ENCODE measurements around the gene PGK1. TPM values are rescaled to one million over a fixed set of nuclear protein-coding genes. Genes with fewer than 3 reads are reported as not detected.

The PGK1 gene
- total and polyA plus RNA-seq, 4 donors = 70.3 to 172 (median 144) TPM

DNA sequence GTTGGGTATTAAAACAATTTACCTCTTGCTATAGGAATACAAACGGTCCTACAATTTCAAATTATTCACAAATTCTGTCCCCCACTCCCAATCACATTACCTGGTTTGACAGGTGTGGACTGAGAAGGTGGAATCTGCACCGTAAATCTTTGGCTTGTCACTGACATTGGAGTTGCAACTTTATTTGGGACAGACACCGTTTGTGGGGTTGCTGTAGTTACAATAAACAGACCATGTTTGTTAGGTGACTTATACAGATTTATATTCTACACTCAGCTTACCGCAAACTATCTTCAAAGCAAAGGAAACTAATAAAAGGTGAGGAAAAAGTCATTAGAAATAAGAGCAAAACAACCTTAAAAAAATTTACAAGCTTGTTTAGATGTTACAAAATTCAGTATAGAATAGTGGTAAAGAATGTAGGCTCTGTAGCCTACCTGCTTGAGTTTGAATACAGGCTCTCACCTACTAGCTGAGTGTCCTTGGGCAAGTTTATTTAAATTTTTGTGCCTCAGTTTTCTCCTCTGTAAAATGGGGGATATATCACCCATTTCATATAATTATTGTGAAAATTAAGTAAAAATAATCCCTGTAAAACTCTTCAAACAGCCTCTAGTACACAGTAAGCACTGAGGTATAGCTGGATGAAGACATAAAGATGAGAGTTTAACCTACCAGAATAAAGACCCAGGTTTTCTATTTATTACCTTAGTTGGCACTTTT, 29.4 kb downstream of the PGK1 start:
- 82% methylated on average over 4 of the region's 4 CpGs for WGBS
- H3K36me3 ChIP-seq (ENCODE audit: control insufficient read depth in 4 of 4, insufficient read depth in 3 of 4, low read depth in 1 of 4, low read length in 3 of 4) = peaks cover 0 to 3% (median under 1%) of the 10 kb centered on the region in 4 donors

More for the DNA sequence above, 29.4 kb downstream of the PGK1 start:
- H3K27ac ChIP-seq (ENCODE audit: low read depth in 1 of 2, low read length in 2 of 2) = no peak overlapping the region
- H3K4me1 ChIP-seq (ENCODE audit: control insufficient read depth in 4 of 4, insufficient read depth in 4 of 4, low read length in 3 of 4) = peaks cover 0 to under 1% (median 0%) of the 10 kb centered on the region in 4 donors
- no peaks in the 10 kb centered on the region for H3K27me3 ChIP-seq (ENCODE audit: control insufficient read depth in 4 of 4, insufficient read depth in 4 of 4, low read length in 3 of 4)
- no peak overlapping the region for H3K4me3 ChIP-seq (ENCODE audit: low read depth in 1 of 3, low read length in 3 of 3)
- TF ChIP-seq REST (IDR thresholded peaks at IDR 0.05) (no peak), ATF3 (IDR thresholded peaks at IDR 0.05) (no peak), FOXA2 (IDR thresholded peaks at IDR 0.05) (no peak), EGR1 (IDR thresholded peaks at IDR 0.05; ENCODE audit: low read depth in 2 of 2) (no peak), RAD21 (IDR thresholded peaks at IDR 0.05) (no peak), RXRA (IDR thresholded peaks at IDR 0.05) (no peak), YY1 (IDR thresholded peaks at IDR 0.05) (no peak), NR2F2 (IDR thresholded peaks at IDR 0.05) (no peak), ZBTB33 (IDR thresholded peaks at IDR 0.05) (no peak)
- no peaks in the 10 kb centered on the region for H3K9me3 ChIP-seq (ENCODE audit: control insufficient read depth in 4 of 4, low read length in 3 of 4)
- no peak overlapping the region for H3K9ac ChIP-seq (ENCODE audit: low read depth in 1 of 2, low read length in 2 of 2)
- DNase-seq (ENCODE audit: low spot score) = no peak

Data from liver (tissue), 9 donors.